NOMO-1 treated with DMSO at 0.1 percent for 48 hours (cell line): ENCODE measurements around the gene KDM3A.
"Not testable (repeated sequence)": the region's sequence is repeated elsewhere in the genome, so short reads cannot be mapped to it uniquely, and the experiment has no call there.

Experiments used
- DNase-seq: peaks from one replicate; lab custom pipeline; 2025; ENCODE audit not compliant: unreplicated experiment; lab: John Stamatoyannopoulos, UW

KDM3A gene

DNA sequence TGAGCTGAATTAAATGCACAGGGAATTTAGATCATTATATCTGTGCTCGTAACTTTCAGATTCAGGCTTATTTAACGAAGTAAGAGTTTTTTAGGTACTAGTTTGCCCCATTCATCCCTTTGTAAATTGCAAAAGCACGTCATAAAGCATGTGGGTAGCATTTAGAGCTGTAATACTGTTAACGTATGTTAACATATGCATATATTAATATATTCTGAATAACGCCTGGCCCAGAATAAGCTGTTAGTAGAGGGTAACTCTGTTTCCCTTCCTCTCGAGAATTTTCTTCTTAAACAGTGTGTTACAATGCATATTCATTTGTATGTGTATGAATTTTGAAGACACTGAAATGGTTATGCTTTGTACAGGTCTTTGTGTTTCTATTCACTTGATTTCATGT is 30.5 kb downstream of the KDM3A start:
- no peak for DNase-seq

DNA sequence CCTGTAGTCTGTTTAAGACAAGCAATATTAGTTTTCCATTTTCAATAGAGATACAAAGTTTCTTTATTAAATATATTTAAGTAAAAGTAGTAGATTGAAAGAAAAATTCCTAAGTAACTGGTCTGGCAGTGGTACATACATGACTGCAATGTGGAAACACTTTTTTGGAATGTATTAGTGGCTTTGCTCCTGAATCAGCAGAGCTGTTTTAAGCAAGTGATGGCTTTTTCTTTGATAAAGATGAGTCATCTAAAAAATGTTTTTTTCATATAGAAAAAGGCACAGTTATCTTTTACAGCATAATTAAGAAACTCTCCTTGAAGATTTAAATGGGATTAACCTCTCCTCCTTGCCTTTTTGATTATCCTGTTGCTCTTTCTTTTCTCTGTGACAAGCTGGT is 34.9 kb downstream of the KDM3A start:
- DNase-seq: no peak

DNA sequence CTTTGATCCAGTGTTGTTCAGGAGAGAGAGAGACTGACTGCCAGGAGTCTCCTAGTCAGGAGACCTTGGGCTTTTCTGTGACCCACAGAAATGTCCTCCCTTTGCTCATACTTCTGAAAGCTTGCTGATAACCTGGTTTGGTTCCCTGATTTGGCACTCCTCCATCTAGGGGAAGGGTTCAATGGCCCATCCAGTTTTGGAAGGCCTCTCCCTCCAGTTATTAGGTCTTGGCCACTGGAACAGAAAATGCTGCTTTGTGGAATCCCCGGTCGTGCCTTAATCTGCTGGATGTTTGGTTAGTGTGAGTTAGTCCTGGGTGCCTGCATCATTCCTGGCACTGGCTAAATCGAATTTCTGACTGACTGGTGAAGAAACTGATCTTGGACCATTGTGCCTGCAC is 35.7 kb downstream of the KDM3A start:
- no peak for DNase-seq

DNA sequence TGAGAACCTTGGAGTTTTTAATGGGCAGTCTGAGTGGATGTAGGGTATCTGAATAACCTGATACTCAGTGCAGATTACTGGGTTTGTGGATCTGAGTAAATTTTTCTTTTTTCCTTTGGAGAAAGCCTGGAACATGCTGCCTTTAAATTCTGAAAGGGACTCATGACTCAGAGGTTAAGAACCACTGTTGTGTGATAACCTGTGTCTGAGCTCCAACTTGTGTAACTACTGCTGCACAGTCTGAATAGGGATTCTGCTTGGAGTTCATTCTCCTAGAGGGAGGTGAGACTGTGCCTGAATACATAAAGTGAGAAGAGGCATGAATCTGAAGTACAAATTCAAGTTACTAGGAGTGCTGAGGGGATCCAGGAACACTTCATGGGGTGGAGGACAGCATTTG is 36.2 kb downstream of the KDM3A start:
- no peak for DNase-seq

DNA sequence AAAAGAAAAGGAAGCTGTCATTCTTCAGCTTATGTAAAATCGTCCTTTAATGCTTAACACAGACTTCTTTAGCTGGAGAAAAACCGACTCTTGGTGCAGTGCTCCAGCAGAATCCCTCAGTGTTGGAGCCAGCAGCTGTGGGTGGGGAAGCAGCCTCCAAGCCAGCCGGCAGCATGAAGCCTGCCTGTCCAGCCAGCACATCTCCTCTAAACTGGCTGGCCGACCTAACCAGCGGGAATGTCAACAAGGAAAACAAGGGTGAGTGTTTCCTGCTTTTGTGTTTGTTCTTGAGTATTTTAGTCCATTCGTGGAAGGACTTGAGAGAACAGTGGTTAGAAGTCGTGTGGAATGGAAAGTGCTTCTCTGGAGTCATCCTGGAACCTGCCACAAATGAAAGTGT is 38.9 kb downstream of the KDM3A start:
- DNase-seq: no peak

DNA sequence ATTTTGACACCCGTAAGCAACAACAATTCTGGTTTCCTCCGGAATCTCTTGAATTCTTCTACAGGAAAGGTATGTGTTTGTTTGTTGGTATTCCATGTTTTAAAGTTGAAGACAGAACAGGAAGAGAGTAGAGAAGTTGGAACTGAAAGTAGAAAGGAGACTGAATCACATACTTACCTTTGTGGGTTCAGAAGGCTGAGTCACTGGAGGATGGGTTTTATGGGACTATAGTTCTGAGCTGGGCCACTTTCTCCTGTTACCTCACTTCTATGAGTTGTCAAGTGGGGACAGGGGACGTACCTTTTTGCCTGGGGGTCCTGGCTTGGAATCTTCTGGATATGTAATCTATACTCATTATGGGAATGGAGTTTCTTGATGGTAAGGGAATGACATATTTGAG is 40.9 kb downstream of the KDM3A start:
- DNase-seq: no peak

DNA sequence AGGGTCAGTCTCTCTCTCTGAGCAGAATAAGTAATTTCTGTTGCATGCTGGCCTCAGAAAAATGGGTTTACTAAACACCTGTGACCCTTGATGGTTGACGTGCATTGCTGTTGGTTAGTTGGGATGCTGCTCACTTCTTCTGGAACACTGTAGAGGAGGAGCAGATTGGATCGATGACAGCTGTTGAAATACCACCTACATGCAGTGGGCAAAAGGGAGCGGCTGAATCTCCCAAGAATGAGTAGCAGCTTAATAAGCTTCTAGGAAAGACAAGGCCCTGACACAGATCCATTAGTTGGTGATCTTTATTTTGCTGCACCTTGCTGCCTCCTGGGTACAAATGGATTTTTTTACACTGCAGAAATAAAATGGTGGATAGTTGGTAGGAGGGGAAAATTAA is 43.2 kb downstream of the KDM3A start:
- no peak for DNase-seq

DNA sequence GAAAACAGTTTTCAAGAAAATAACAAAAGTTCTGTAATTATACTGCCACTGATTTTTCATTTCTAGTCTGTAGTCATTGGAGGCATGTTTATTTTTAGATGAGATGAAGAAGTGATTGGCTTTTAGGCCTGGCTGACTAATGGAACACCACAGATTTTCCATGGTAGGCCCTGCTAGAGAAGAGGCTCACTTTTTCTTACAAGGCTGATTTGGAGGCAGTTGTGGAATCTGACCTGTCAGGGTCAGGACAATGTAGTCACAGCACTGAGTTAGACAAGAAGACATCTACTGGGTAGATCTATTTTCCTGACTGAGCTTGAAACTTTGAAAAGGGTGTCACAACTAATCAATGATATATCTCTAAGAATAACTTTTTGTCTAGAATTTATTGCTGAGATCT is 43.9 kb downstream of the KDM3A start:
- no peak for DNase-seq

DNA sequence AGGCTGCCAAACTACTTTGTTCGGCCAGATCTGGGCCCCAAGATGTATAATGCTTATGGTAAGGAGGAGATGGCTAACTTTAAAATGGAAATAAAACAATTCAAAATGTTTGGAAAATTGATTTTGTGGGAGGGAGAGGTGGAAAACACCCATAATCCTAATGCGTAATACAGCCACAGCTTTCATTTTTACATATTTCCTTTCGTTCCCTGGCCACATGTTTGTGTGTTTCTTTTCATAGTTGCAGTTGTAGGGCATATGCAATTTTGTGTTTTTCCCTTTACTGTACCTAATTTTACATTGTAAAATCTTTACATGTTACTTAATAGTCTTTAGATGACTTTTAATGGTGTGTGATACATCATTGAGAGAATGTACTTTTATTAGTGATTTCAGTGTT is 44.6 kb downstream of the KDM3A start:
- no peak for DNase-seq

DNA sequence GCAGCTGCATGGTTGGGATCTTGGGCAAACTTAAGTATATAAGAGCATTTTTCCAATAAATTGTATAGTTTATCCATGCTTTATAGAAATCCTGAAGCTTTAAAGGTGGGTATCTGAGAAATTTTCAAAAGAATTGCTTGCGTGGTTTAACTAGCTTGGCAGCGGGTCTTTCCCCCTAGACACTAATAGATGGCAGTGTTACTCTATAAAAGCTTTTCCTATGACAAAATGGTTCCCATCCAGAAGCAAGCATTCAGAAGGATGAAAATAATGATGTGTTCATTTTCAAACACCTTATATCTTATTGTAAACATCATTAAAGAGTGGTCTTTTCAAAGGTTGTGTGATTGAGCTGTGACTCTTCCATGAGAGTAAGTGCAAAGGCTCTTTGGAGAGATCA is 45.9 kb downstream of the KDM3A start:
- no peak for DNase-seq

DNA sequence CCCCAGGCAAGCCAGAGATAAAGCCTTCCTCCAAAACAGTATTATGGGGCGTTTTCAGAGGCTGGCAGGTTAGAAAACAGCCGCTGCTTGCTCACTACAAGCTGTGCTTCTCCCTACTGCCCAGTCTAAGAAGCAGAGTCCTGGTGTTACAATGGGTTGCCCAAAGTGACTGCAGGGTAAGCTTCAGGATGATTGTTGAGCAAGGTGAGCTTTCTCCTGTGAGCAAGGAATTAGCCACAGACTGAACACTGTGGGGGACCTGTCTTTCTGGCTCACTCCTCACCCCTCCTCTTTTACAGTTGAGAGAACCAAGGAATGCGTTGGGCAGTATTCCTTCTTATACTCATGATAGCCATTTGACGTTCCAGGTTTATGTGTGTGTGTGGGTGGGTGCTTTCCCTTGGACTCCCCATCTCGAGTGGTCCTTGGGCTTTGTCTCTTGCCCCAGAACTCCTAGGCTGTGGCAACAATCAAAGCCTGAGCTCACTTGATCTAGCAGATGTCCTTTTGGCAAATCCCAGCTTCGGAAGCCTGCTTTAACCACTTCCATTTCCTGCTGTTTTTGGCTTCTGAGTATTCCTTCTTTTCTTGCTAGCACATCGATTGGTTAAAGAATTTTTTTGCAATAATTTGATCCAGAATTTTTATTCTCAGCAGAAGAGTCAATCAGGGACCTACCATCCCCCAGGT is 47.5 kb downstream of the KDM3A start:
- DNase-seq: no peak

DNA sequence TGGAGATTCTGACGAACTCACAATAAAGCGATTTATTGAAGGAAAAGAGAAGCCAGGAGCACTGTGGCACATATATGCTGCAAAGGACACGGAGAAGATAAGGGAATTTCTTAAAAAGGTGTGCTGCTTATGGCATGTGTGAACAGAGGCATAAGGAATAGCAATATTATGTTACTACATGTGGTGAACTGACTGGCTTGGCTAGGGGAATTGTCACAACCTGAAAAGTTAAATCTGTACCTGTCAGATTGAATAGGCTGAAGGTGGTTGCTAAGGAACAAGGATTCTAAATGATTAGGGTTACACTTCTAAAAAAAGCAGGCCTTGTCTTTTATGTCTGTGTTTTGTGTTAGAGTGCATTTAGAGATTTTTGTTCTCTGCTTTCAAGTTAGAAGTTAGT is 48.4 kb downstream of the KDM3A start:
- DNase-seq: no peak

DNA sequence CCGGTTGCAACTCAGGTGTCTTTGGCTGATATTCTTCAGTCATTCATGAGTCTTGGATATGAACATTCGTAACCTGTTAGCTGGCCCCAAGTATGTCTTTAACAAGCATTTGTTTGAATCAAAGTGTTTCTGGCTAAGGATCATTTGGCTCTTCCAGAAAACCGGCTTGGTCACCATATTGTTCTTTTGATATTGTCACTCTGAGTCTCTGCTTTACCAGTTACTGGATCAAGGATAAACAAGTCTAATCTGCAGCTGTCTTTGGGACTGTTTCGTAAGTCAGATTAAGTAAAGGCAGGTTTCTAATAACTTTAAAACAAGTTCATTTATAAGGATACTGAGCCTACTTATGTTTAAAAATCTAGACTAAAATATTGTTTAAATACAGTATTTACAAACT is 49.1 kb downstream of the KDM3A start:
- DNase-seq: no peak

DNA sequence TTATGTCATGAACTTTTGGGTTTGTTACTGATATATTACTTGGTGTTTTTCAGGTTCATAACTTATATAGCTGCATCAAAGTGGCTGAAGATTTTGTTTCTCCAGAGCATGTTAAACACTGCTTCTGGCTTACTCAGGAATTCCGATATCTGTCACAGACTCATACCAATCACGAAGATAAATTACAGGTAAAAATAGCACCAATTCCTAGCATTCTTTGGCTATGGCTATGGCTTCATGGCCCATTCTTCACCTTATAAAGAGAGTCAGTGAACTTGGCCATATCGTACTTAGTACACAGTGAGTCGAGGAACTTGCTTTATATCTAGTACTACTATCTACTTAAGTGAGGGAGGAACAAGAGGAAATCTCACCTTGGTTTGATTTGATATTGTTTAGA is 49.9 kb downstream of the KDM3A start:
- no peak for DNase-seq

DNA sequence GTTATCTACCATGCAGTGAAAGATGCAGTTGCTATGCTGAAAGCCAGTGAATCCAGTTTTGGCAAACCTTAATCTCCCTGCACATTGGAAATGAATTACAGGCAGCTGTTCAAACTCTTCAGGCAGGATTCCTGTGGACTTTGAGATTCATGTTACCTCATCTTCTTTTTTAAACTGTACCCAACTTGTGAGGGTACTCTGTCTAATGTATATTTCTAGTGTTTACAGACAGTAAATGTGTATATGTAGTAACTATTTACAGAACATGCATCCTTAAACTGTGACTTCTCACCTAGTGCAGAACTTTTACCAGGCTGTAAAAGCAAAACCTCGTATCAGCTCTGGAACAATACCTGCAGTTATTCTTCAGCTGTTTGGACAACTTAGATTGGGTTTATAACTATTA is 50.9 kb downstream of the KDM3A start:
- DNase-seq: no peak

DNA sequence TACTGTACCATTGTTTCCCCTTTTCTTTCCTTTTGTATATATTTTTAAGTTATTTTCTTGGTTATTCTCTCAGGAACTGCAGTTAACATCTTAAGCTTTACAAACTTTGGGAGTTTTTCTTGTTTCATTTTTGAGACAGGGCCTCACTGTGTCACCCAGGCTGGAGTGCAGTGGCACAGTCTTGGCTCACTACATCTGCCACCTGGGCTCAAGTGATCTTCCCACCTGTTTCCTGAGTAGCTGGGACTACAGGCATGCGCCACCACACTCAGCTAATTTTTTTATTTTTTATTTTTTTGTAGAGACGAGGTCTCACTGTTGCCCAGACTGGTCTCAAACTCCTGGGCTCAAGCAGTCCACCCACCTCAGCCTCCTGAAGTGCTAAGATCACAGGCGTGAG is 55.2 kb downstream of the KDM3A start:
- DNase-seq: not testable (repeated sequence)

DNA sequence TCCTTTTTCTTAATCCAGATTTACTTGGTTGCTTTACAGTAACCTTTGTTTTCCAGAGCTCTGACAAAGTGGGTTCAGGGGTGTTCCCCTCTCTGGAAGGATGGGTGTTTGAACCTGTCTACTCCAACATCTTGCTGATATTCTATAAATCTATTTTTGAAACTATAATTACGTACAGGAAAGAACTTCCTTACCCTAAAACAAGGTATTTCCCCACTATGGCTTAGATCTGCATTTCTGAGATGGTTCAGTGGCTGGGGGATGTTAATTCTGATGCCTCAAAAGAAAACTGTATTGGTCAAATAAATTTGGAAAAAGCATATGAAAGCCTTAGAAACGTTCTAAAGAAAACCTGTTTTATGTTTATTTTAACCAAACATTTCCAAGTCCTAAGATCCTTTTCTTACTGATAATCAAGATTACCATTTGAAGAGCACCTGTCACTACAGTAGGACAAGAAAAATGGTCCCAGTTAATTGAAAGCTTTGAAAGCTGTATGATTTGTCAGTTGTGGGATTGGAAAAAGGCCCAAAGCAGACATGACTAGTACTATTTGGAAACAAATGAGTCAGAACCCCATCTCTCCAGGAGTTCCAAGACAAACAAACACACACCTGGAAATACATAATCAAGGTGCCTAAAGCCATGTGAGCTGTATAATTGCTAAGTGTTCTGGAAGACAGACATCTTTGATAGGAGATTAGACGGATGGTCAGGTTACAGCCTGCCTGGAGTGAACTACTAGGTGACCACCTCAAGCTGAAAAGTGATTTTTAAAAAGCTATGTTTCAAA is 57.5 kb downstream of the KDM3A start:
- no peak for DNase-seq

DNA sequence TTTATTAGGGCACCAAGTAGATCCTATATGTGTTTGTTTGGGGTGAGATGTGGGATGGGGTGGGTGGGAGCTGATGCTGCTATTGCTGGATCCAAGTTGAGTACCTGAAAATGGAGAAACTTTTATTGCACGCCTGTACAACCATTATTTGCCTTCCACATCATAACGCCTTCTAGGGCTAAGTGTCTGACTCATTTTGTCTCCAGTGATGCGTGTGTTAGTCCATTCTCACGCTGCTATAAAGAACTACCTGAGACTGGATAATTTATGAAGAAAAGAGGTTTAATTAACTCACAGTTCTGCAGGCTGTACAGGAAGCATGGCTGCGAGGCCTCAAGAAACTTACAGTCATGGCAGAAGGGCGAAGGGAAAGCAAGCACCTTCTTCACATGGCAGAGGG is 58.2 kb downstream of the KDM3A start:
- no peak for DNase-seq

DNA sequence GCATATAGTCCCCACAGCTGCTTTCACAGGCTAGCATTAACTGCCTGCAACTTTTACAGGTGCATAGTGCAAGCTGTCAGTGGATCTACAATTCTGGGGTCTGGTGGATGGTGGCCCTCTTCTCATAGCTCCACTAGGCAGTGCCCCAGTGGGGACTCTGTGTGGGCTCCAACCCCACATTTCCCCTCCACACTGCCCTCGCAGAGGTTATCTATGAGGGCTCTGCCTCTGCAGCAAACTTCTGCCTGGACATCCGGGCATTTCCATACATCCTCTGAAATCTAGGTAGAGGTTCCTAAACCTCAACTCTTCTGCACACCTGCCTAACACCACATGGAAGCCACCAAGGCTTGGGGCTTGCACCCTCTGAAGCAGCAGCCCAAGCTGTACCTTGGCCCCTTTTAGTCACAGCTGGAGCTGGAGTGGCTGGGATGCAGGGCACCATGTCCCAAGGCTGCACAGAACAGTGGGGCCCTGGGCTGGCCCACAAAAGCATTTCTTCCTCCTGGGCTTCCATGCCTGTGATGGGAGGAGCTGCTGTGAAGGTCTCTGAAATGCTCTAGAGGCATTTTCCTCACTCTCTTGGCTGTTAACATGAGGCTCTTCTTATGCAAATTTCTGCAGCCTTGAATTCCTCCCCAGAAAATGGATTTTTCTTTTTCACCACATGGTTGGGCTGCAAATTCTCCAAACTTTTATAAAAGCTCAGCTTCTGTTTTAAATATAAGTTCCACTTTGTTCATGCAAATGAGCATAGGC is 59.3 kb downstream of the KDM3A start:
- no peak for DNase-seq

DNA sequence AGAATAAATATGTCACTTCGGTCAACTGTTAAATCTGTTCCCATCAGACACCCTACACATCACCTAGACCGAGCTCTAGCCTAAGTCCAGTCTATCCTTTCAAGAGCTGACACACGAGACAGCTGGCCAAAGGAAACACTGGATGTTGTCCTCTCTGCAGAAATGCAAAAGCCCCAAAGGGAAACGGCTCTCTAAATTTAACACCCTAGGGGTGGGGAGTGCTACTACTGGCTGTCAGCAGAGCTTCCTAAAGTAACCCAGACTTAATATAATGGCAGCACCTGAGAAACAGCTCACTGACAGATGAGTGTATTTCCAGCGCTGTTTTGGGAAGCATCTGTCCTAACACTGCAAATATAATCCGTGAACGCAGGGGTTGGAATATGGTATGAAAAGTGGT is 66.4 kb downstream of the KDM3A start:
- no peak for DNase-seq

DNA sequence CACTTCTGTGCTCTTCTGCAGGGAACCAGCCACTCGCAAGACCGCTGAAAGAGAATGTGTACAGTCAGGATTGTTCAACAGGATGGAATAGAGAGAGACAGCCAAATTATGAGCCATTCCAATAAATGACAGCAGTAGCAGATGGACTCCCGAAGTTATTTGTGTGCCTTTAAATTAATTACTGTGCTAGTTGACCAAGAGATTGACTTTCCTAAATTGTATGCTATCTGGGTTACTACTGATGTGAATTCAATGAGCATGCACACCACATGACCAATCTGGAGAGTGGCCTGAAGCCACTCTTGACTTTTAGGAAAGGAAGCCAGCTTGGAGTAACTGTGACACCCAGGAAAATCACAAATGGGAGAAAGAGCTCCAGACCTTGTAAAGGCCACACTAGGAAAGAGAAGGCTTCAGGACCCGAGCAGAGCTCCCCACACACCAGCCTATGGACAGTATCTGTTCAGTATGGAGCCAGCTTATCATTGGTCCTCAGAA is 69.3 kb downstream of the KDM3A start:
- no peak for DNase-seq

DNA sequence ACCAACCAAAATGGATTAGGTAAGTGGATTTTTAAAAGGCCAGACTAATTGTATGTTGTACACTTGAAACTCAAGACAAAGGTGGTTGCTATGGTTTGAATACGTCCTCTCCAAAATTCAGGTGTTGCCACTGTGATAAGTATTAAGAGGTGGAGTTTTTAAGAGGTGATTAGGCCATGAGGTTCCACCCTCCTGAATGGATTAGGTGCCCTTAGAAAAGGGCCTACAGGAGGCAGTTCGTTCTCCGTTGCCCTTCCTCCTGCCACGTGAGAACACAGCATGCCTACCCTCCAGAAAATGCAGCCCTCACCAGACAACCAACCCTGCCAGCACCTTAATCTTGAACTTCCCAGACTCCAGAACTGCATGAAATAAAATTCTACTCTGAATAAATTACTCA is 70.9 kb downstream of the KDM3A start:
- DNase-seq: no peak
